GM18517 (cell line): Measurements from ENCODE around the gene DDX23.
"Not testable (repeated sequence)": the region's sequence is repeated elsewhere in the genome, so short reads cannot be mapped to it uniquely, and the experiment has no call there.

Experiments used
- ATAC-seq: cut with Tn5 transposase; IDR thresholded peaks from one replicate; pipeline ENCODE4 v1.9.1; 2021; ENCODE audit warnings: mild to moderate bottlenecking, moderate library complexity; ENCODE audit not compliant: unreplicated experiment

Gene DDX23

GRCh38 chr12:48851883-48852733 lies at the start of gene DDX23:
Gene DDX23 (minus strand): TSS chr12:48852163. CDS start chr12:48845782, 6,381 bp downstream.
- peak; percentile 87 for ATAC-seq

- no peak for ATAC-seq
Observed at GRCh38 chr12:48901278-48901677, 49.3 kb upstream of the DDX23 start.

GRCh38 chr12:48899651-48900050 lies 47.7 kb upstream of the DDX23 start:
- ATAC-seq = no peak

DNA sequence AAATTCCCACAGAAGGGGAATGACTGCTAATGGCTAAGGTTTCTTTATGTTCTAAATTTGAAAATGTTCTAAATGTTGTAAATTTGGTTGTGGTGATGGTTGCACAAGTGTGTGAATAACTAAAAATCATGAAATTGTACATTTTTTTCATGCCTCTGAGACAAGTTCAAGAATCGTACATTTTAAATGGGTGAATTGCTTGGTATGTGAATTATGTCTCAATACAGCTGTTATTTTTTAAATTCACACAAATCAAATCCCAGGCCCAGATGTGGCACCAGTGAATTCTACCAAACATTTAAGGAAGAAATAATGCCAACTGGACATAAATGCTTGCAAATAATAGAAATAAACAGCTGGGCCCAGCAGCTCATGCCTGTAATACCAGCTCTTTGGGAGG lies 42.3 kb upstream of the DDX23 start:
- ATAC-seq = no peak

DNA sequence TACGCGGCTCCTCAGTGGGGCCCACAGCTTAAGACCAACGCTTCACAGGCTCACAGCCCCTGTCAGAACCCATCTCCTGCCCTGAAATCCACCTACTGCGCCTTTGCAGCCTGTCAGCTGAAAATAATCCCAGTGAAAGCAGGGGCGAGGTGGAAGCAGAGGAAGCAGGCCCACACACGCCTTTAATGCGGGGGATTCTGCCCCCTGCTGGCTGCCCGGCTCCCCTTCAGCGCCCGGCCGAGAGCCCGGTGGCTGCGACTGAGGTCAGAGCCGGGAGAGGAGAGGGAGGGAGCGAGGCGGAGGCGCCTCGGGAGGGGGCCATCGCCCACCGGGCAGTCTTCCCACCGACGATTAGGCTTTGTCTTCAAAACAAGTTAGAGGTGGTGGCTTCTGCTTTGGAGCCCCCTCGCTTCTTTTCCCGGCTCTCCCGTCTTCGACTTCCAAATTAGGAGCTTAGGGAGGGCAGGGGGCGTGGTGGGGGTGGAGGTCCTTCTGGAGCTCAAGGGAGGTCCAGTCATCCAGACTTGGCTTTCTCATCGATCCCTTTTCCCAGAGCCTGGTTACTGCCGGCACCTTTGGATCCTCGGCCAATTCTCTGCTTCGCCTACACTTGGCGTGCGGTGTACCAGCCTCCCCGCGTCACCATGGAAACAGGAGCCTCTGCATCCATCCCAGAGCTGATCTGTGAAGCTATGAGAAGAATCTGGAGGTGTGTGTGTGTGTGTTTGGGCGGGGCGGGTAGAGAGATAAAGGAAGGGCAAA lies 38.9 kb upstream of the DDX23 start:
- ATAC-seq = no peak

DNA sequence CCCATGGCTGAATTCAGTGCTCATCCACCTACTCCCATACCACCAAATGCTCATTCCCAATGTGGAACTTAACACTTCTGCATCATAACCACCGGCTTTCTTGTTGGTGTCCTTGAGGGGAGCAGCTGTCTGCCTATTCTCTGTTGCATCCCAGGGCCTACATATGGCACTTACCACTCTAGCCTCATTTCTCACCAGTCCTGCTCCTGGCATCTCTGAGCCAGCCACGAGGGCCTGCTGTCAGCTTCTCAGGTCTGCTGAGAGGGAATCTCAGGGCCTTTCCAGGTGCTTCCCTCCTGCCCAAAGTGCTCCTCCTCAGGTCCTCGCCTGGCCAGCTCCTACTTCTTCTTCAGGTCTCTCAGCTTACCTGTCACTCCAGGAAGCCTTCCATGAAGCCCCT lies 37.7 kb upstream of the DDX23 start:
- no peak for ATAC-seq

DNA sequence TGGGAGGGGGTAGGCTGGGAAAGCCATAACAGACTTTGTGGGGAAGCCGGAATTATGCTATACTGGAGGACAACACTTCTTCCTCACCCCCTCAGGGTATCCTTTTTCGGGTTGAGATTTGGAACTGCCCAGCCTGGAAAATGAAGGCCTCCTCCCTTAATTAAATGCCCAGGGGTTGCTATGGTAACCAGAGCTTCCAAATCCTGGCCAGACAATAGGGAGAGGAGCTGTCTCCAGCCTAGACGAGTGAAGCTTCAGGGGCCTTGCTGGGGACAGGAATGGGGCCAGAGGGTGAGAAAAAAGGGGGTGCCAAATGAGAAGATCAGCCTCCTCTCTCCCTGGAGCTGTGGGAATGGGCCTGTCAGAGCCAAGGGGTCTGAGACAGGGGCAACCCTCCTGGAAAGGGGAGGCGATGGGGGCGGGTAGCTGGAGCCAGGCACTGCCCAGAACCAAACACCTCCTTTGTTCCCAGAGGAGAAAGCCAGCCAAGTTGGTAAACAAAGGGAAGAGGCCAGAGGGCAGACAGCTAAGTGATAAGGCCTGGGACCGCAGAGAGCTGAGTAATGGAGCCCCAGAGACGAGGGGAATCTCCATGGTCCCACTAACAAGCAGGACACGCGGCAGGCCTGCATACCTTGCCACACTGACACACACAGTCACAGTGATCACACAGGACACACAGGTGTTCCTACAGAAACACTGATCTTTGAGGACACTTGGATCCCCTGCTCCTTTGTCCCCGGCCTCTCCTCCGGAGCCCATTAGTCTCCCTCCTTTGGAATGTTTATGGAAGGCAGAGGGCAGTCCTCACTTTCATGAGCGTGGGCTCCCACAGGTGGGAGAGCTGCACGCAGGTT lies 31.6 kb upstream of the DDX23 start:
- ATAC-seq = no peak

DNA sequence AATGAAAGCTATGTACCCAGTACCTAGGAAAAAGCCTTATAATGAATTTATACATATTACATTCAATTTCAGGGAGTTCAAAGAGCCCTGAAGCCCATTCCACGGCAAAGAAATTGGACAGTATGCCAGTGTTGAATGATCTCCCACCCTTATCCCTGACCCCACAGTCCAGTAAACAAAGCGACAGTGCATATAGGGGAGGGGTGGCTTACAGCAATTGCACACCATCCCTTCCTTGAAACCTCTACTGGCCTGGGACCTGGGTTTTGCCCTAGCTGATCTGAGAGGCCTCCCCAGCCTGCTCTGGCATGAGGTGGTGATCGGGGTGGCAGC lies 31.0 kb upstream of the DDX23 start:
- no peak for ATAC-seq

GRCh38 chr12:48882315-48882687 lies 30.3 kb upstream of the DDX23 start:
- no peak for ATAC-seq

GRCh38 chr12:48881686-48882314 lies 29.8 kb upstream of the DDX23 start:
- no peak for ATAC-seq

DNA sequence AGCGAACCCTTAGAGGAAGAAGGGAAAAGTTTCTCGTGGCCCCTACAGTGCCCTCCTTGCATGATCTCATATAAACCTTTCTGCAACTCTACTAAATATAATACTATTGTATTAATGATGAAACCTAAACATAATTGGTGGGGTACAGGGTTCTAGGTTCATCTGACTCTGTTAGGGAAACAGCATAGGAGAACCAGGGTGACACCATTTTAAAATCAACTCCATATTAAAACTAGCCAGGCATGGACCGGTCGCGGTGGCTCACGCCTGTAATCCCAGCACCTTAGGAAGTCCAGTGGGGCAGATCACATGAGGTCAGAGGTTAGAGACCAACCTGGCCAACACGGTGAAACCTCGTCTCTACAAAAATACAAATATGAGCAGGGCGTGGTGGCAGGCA lies 28.7 kb upstream of the DDX23 start:
- ATAC-seq = no peak

- no peak for ATAC-seq
Observed at GRCh38 chr12:48878548-48878947, 26.6 kb upstream of the DDX23 start.

DNA sequence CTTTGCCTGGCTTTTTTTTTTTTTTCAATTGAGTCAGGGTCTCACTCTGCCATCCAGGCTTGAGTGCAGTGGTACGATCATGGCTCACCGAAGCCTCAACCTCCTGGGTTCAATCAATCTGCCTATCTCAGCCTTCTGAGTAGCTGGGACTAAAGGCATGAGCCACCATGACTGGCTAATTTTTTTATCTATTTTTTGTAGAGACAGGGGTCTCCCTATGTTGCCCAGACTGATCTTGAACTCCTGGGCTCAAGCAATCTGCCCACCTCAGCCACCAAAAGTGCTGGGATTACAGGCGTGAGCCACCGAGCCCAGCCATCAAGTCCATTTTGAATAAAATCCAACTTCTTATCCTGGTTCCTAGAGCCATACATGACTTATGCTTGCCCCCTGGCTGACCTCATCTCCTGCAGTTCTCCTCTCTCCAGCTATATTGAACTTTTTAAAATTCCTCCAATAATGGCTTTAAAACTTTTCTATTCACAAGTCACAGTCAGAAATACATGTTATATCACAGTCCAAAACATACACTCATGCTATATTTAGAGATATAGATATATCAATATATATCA lies 24.1 kb upstream of the DDX23 start:
- ATAC-seq = no peak

DNA sequence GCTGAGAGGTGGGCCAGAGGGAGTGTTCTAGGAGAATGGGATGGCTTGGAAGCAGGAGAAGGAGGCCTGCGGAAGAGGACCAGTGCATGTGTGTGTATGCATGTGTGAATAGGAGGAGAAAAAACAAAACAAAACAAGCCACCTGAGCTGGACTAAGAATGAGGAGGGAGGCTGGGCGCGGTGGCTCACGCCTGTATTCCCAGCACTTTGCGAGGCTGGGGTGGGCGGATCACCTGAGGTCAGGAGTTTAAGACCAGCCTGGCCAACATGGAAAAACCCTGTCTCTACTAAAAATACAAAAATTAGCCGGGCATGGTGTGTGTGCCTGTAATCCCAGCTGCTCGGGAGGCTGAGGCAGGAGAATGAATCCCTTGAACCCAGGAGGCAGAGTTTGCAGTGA lies 21.6 kb upstream of the DDX23 start:
- not testable (repeated sequence) for ATAC-seq

GRCh38 chr12:48873096-48873495 lies 21.1 kb upstream of the DDX23 start:
- ATAC-seq = no peak

- no peak for ATAC-seq
Observed at GRCh38 chr12:48869191-48869590, 17.2 kb upstream of the DDX23 start.

DNA sequence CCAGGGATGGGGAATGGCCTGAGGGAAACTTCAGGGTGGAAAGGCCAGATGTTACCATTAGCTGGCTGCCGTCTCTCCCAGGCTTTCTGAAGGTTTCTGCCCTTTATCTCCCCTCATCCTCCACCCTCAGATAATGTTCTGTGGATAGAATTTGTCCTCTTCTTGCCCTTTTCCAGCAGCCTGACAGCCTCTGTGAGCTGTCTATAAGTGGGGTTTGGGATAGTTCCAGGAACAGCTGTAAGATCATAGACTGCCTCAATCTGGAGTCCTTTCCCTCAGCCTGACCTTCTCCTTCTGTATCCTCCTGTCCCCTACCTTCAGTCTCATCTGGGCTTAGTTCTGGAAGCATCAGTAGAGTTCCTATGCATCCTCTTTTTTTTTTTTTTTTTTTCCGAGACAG lies 16.5 kb upstream of the DDX23 start:
- no peak for ATAC-seq

- no peak for ATAC-seq
Observed at GRCh38 chr12:48866052-48866711, 14.2 kb upstream of the DDX23 start.

DNA sequence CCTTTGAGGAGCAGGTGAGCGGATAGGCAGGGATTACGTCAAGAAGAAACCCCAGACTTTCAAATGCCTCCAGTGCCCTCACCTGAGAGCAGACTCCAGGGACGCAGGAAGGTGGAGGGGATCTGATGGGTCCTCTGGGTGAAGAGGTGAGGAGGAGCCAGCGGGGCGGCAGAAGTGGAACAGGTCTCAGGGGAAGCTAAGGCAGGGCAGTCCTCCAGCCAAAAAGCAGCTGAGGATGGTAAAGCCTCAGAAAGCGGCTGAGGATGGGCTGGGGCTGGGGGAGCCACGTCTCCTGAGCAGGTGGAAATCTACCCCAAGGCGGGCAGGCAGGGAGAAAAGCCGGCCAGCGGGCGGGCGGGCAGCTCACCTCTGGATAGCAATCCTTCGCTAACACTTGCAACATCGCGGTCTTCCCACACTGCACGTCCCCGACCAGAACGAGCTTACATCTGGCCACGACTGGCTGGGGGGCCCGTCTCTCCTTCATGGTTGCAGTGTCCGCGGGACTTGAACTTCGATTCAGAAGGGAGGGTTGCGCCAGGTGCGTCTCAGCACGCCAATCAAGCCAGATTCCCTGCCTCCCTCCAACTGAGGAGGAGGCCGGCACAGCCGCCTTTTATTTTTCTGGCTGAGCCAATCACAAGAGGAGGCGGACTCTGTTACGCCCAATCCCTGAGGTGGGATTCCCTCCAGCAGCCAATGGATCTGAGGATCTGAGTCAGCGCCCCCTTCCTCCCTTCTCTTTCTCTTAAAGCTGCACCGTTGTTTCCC lies 13.5 kb upstream of the DDX23 start, which contains the start of gene RND1:
Gene RND1, minus strand, starts transcription at position 590 of the 771 bp plus-strand sequence. Its CDS starts 103 bp downstream, at position 487.
- ATAC-seq = peak; percentile 75
